GM18907 (cell line): Measurements from ENCODE around the gene MICU1.
A peak's percentile ranks its signal among the peaks of the same experiment; 100 is the strongest.
"Not testable (repeated sequence)": the region's sequence is repeated elsewhere in the genome, so short reads cannot be mapped to it uniquely, and the experiment has no call there.

Source experiments
- ATAC-seq: cut with Tn5 transposase; IDR thresholded peaks from one replicate; pipeline ENCODE4 v1.9.1; 2021; ENCODE audit warnings: mild to moderate bottlenecking, moderate library complexity; ENCODE audit not compliant: unreplicated experiment

Gene MICU1

GRCh38 chr10:72353965-72354355 is 271.9 kb downstream of the MICU1 start:
- ATAC-seq: no peak

DNA sequence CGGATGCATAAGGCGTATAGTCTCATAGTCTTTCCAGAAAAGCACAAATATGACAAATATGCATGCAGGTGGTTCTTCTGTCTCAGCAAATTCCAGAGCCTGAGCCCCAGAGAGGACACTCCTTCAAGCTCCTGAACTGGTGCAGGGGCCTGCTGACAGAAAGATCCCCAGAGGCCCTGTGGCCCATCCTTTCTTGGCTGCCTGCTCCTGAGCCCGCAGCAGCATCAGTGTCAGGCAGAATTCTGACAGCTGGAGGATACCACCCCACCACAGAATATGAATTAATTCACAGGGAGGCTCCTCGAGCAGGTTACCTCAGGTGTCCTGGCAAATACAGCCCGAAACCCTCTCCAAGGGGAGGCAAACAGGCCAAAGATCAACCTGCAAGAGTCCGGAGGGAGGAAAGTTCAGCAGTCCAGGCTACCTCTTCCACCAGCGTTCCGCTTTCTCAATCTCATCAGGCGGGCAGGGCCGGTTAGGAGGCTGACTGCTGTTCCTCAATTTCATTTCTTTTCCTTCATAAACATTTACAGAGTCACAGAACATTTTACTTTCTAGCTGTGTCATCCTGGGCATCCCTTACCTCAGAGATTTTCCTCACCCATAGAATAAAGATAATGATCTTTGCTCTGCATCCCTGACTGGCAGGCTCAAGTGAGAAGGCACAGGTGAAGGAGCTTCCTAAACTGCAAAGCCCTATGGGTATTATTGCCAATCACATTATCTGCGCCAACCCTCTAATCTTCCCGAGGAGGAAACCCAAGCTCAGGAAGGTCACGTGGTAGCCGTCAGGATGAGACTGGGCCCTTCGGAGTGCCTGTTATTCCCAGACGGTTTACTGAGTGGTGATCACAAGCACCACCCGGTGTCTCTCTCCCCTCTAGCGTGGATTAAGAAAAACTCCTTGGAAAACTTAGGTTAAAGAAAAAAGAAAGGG is 272.6 kb downstream of the MICU1 start:
- no peak for ATAC-seq

DNA sequence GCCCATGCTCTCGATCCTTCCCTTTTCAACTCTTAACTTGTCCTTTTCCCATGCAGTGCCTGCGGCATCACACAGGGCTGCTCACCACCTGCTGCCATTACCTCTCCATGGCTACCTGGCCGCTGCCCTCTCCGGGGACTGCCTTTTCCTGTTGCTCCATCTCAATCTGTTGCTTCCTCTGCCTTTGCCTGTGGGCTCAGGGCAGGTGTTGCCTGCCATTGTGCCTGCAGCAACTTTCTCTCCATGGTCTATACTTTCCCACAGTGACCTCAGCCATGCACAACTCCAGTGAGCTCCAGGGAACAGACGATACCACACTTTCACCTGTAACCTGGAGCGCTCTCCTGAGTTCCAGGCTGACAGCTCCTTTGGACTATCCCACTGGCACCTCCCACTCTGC is 274.4 kb downstream of the MICU1 start:
- no peak for ATAC-seq

DNA sequence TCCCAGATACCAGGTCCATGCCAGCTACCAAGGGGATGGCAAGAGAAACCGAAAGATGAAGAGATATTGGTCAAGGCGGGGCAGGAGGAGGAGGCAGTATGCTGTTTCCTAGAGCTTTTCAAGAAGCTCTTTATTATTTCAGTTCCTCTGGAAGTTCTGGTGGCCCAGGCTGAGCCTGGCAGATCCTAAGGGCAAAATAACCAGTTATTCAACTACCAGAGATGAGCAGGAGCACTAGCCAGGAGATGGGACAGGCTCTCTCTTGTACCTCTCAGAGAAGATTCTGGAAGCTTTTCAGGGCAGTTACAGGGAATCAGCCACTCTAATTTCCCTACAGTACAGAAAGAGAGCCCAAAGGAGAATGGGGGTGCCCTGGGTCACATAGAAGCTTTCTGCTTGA is 276.4 kb downstream of the MICU1 start:
- no peak for ATAC-seq

DNA sequence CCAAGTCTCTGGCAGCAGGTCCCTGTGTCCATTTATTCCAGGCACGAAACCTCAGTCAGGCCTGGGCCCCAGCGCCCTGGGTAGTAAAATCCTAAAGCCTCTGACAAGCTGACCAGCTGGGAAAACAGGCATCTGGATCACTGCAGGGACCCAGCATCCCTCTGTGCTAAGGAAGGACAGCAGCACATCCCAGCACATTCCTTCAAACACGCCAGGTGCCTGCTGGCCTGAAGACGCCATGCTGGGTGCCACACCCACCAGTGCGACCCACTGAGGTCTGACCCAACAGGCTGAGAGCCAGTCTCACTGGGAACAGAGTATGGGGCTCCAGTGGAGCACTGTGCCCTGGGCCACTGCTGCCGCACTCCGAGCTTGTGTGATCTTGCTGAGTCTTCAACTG is 277.6 kb downstream of the MICU1 start:
- no peak for ATAC-seq

DNA sequence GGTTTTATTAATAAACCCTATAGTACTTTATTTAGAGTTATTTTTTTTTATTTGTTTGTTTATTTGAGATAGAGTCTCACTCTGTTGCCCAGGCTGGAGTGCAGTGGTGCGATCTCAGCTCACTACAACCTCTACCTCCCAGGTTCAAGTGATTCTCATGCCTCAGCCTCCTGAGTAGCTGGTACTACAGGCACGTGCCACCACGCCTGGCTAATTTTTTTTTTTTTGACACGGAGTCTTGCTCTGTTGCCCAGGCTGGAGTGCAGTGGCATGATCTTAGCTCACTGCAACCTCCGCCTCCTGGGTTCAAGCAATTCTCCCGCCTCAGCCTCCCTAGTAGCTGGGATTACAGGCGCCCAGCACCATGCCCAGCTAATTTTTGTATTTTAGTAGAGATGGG is 279.8 kb downstream of the MICU1 start:
- not testable (repeated sequence) for ATAC-seq

- no peak for ATAC-seq
Observed at GRCh38 chr10:72344932-72345331, 280.9 kb downstream of the MICU1 start.

DNA sequence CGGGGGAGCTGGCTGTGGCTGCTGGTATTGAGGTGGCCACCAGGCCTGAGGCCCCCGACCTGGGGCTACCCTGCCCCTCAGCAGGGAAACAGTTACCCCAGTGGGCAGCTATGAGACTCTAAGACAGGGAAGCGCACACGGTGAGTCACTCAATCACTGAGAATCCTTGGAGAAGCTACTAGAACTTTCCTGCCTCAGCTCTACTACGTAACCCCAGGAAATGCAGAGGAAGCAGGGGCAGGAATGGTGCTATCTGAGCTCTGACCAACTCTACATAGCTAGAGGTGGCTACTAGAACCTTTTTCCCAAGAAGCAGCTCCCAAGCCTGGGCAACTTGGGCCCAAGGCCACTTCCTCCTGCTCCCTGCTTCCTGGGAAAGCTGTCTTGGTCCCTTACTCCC is 283.0 kb downstream of the MICU1 start:
- no peak for ATAC-seq

- ATAC-seq: no peak
Observed at GRCh38 chr10:72340510-72341261, 285.2 kb downstream of the MICU1 start.

DNA sequence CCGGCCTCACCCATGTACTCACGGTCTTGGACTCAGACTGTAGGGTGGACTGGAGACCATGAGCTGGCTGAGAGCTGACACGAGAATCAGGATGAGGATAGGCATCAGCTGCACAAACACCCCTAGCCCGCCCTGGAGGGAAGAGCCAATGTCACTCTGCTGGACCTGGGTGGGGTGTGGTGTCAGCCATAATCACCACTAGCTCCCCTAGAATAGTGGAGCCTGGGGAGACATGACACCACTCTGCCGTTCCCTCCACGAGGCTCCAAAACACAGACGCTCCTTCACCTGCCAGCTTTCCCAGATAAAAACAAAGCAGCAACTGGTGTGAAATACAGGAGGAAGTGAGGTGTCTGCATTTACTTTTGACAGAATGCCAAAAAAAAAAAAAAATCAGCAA is 287.7 kb downstream of the MICU1 start:
- ATAC-seq: no peak

GRCh38 chr10:72337722-72338121 is 288.2 kb downstream of the MICU1 start:
- no peak for ATAC-seq

DNA sequence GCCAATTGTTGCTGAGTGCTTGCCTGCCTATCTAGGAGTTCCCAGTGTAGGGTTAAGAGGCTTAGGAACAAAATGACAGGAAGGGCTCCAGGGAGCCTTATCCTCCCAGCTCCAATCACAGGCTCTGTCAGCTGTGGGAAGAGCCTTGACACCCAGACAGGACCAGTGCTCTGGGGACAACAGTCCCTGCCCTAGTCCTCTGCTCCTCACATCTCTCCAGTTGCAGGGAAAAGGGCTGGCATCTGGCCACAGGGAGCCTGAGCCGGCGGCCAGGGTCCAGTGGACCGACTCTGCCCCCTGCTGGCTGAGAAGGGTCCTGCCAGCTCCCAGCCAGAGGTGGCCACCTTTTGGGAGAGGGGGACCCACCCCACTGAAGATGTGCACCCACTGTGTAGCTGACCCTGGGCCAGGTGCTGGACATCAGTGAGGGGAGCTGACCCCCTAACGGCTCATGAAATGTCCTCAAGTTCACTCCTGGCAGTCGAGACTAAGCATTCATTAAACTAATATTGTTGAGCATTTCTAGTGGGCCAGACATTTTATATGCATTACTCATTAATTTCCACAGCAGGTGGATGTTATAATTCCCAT is 288.7 kb downstream of the MICU1 start:
- no peak for ATAC-seq

DNA sequence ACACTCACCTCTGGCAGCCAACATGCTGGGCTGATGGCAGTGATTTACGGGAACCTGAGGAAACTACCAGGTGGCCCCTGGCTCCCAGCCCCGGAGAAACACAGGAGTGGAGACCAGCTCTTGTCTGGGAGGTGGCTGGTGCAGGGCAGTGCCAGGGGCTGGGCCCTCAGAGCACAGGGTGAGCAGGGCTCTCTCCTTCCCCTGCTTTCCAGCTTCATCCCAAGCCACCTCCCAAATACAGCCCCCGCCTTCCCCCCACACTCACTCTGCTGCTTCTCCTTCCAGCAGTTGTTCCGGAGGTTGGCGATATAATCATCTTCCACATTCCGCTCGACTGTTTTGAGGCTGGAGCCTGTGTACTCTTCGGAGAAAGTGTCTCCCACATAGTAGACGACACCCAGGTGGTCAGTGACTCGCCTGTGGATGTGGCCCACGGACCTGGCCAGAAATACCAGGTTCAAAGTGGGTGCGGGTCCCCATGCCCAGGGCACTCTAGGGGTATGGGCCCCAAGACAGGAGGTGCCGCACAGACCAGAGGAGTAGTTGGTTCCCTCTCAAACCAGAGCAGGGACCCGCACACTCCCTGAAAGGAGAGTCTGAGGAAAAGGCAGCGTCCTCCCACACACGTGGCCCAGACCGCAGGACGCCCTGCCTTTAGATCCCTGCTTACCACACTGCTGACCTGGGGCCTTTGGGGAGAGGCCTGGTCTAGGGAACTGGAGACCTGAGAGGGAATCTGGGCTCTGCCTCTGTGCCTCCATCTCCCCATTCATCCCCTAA is 289.4 kb downstream of the MICU1 start:
- no peak for ATAC-seq

DNA sequence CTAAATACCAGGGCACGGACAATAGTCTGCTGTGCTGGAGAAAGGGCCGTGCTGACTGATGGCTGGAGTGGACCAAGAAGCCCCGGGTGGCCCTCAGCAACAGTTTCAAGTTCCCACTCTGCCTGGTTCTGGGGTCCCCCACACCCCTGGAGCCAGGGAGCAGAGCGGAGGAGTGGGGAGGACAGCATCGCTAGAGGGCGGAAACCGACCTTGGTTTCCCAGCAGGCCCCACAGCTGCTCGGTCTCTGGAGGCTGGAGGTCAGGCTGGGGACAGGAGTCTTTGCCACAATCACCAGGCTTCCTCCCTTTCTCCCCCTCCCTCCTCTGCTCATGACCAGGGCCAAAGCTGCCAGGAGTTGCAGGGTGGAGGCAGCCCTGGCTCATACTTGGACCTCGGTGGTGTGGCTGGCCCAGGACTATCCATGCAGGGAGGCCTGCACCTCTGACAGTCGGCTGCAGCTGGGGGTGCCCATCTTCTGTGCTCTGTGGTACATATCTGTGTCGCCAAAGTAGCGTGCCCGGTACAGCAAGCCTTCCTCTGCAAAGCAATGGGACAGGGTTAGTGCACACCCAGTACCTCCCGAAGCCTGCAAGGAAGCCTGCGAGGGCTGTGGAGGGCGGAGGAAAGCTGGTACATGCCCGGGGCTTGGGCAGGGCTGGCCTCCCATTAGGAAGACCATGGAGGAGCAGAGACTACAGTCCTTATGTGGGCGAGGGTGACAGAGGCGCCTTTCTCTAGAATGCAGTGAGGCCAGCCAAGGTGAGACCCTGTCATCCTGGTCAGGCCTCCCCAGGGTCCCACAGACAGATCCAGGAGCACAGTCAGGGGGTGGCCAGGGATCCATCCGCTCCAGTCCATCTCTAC is 290.3 kb downstream of the MICU1 start:
- ATAC-seq: peak; percentile 46

- peak; percentile 61 for ATAC-seq
Observed at GRCh38 chr10:72334825-72335393, 291.0 kb downstream of the MICU1 start.

- ATAC-seq: no peak
Observed at GRCh38 chr10:72334196-72334824, 291.6 kb downstream of the MICU1 start.

- ATAC-seq: no peak
Observed at GRCh38 chr10:72333112-72334015, 292.5 kb downstream of the MICU1 start.

GRCh38 chr10:72332423-72333111 is 293.3 kb downstream of the MICU1 start:
- no peak for ATAC-seq
